GM13976 (cell line): Measurements from ENCODE around the gene FCAMR.

Experiments used
- DNase-seq: peaks from one replicate; pipeline ENCODE4 v3.0.0; 2012; ENCODE audit warnings: low spot score
- CTCF ChIP-seq: IDR thresholded peaks from 2 replicates; pipeline ENCODE4 v1.5.1; 2012; ENCODE audit warnings: borderline replicate concordance, mild to moderate bottlenecking; ENCODE audit not compliant: insufficient read depth; ENCODE audit errors: extremely low read depth, missing control alignments, control extremely low read depth
- in situ Hi-C: fragments of 300-500 bp; cut with MboI; formaldehyde crosslinking; loops from one replicate; pipeline ENCODE4 v1.12.0; 2022; ENCODE audit warnings: low sequenced_read_pairs, mixed read lengths, inconsistent platforms; ENCODE audit not compliant: unreplicated experiment

FCAMR gene

GRCh38 chr1:206972728-206973127 lies 2.5 kb upstream of the FCAMR start:
- no peak for DNase-seq
- in situ Hi-C loops = loop anchor here (10.0 kb wide), 1 partner anchor 338 kb away; the partner anchor contains the start of gene DYRK3
- no peak for TF ChIP-seq CTCF

GRCh38 chr1:206971029-206971655 lies 882 bp upstream of the FCAMR start:
- TF ChIP-seq CTCF = no peak
- in situ Hi-C loops = loop anchor here (10.0 kb wide), 1 partner anchor 336 kb away; the partner anchor contains the start of gene DYRK3
- no peak for DNase-seq

GRCh38 chr1:206969090-206969489 lies 1.2 kb downstream of the FCAMR start:
- in situ Hi-C loops = no loop called here
- DNase-seq = no peak
- no peak for TF ChIP-seq CTCF

- in situ Hi-C loops = no loop called here
- no peak for TF ChIP-seq CTCF
Observed at GRCh38 chr1:206967096-206967849, 3.0 kb downstream of the FCAMR start.

GRCh38 chr1:206965781-206966180 lies 4.5 kb downstream of the FCAMR start:
- no peak for DNase-seq
- in situ Hi-C loops = no loop called here
- no peak for TF ChIP-seq CTCF

More at GRCh38 chr1:206967096-206967849, 3.0 kb downstream of the FCAMR start:
- DNase-seq = no peak

- no peak for DNase-seq
- in situ Hi-C loops = no loop called here
- TF ChIP-seq CTCF = peak; percentile 21
Observed at GRCh38 chr1:206963740-206964139, 6.5 kb downstream of the FCAMR start.
